HG03520 (cell line): ENCODE data around the gene FMOD.

Experiments used
- ATAC-seq: cut with Tn5 transposase; IDR thresholded peaks from one replicate; pipeline ENCODE4 v1.9.1; 2021; ENCODE audit warnings: mild to moderate bottlenecking, moderate library complexity; ENCODE audit not compliant: unreplicated experiment

FMOD gene

DNA sequence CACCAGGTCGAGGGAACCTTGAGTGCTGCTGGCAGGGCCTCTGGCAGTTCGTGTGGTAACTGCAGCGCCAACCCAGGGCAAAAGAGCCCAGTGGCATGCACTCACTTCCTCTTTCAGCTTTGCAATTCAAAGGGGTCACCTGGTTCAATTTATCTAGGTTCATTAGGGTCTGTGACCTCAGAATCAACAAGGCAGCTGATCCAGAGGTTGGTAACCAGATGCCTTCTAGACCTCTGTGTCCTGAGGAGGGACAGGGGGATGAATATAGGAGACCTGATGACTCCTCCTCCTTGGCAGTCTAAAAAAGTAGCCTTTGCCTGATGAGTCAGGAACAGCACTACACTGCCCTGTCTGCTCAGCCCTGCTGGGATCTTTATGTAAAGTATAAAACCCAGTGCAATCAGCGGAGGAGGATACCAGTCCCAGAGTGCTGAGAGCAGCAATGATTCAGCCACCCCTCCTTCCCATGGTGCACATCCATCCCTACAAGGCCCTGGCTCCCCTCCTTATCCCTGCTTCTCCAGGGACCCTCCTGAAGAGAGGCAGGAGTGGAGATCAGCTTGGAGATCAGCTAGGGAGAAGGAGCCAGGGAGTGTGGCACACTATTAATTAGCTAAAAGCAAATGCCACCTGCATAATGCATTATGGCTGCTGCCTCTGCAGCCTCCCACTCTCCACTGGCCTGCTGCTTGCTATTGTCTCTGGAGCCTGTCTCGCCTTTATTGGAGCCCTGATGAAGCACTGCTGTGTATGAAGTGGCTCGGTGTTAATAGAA is 11.2 kb upstream of the FMOD start:
- ATAC-seq, result no peak

DNA sequence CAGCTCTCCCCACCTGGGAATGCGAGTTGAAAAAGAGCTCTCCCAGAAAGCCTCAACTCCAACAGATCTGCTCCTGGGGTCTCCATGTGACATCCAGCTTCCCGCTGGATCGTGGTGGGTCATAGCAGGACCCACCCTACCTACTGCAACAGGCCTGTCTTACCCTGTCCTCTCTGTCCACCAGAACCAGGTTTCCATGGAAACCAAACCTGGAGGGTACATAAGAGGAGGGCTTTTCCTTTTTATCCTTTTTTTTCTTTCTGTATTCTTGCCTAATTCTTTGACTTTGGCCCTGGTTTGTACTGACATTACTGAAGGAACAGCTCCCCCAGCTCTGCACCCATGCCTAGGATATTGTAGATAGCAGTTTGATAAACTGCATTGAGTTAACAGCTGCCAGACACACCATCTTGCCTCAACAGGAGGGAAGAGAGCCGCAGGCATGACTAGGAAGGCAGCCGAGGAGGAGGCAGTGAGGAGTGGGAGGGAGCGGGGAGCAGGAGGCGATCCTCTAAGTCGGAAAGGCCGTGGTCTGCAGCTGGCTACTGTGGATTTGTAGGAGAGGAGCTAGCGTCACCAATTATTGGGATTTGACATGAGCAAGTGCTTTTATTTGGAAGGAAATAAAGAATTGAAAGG is 9.7 kb upstream of the FMOD start:
- no peak for ATAC-seq

DNA sequence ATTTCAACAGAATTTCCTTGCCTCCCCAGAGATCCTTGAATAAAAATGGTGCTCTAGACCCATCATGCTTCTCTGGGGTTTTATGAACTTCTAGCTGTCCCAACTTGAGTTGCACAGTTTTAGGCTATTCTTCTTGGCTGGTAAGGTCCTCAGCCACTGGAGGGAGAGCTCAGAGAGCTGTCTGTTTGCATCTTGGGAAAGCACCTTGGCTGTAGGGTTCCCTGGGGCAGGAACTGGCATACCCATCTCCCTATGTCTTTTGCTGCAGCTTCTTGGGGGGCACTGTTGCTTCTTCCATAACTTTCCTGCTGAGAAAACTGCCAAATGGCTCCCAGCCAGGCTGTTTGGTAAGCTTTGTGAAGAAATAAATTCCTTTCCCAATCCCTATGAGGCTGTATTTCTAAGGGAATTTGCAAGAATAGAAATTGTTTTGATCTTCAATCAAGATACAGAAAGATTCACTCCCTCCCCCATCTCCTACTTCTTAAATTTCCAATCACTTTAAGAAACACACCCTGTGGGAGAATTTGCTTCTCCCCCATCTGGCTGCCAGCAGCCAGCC is 8.2 kb upstream of the FMOD start:
- no peak for ATAC-seq

DNA sequence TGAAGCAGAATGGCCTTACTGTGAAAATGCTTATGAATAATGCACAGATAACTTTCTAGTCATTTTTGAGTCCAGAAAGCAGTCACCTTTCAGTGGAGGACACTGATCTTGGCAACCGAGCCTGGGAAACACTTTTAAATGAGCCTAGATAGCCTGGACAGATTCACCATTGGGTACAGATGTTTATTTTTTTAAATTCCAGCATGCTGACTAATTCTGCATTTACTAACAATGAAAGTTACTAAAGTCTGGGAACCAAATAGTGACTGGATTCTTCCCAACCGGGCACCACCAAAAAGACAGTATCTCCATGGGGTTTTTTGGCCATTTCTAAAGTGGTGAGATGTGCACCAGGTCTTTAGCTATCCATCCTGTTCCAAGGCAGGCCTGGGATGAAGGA is 3.3 kb upstream of the FMOD start:
- no peak for ATAC-seq

DNA sequence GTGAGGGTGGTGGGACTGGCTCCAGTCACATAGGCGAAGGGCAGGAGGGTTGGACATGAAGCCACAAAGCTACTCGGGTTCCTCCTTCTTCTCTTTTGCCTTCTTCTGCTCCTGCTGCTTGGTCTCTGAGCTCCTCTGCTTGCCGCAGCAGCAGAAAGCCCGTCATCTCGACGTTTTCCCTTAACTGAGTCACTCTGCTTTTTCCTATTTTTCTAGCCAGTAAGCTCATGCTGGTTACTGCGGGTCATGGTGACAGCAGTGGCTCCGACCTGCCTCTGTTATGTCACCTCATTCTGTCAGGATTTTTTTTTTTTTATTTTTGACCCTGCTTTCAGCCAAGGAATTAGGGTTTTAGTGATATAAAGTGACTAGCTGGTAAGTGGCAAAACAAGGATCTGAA is 2.6 kb upstream of the FMOD start:
- no peak for ATAC-seq

DNA sequence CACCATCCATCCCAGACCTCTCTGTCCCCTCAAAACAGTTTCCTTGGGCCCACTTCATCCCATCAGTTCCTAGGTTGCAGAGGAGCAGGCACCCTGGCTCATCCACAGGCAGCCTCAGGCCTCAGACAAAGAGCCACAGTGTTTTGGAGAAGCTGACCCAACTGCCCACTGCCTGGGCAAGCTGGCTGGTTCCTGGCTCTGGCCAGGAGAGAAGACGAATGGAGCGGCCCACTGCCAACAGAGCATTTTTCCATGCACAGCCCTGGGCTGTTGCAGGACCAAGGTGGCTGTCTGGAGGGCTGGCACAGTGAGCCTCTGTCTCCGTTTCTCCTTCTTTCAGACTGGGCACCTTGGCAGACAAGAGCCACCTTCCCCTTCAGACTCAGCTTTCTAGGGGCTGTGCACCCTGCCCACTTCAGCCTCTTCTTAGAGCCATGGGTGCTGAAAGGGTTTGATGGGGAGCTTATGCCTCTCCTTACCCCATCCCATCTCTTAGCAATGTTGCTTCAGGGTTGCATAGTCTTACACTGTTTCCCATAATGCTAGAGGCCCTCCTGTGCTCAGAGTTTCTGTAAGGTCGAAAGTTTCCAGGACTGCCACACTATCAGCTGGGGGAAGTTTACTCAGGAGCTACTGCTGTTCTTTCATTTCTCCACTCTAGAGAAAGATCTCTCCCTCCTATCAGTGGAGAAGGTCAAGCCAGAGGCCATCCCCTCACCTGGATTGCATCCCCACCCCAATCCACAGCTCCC is 973 bp downstream of the FMOD start:
- no peak for ATAC-seq

DNA sequence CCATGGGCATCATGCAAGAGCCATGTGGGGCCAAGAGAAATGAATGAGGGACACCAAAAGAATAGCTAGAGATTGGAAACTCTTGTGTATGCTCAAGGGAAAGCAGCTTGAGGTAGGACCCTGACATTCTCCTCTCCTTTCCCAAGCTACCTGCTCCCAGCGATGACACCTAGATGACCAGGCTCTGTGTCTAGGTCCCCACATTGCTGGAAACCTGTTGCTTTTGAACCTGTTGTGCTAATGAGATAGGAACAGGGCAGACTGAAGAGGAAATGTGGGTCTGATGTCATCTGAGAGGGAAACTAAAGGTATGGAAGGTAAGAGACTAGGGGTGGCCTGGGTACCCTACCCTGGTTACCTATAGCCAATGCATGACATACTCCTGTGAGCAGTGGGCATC is 1.8 kb downstream of the FMOD start:
- ATAC-seq, result no peak

- no peak for ATAC-seq
Measured at GRCh38 chr1:203346769-203347102, 4.2 kb downstream of the FMOD start.

DNA sequence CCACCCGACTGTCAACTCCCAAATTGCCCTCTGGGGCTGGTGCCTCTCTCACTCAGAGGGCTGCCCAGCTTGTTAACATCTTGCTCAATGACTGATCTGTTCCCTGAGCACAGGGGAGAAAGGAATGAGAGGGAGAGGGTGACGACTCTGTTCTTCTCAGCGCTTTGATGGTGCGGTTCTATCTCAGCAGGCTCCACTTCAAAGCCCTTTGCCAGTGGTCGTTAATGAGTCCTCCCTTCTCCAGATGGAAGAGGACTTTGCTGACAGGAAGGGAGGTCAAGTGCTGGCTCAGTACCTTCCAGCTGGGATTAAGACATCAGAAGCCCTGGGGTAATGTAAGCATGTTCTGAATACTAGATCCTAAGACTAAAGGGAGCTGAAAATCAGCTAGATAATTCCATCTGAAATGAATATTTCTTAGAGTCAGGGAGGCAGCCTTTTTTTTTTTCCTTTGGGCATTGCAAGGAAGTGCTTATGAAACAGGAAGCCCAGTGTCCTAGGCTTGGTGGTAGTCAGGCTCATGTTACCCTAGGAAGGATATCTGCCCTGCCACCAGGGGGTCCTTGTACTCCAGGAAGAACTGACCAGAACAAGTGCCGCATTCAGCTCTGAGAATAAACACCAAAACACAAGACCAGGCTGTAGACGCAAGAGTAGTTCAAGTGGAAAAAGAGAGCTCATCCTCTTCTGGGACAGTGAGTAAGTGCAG is 4.7 kb downstream of the FMOD start:
- ATAC-seq, result no peak

GRCh38 chr1:203343956-203344754 is 6.8 kb downstream of the FMOD start:
- no peak for ATAC-seq

DNA sequence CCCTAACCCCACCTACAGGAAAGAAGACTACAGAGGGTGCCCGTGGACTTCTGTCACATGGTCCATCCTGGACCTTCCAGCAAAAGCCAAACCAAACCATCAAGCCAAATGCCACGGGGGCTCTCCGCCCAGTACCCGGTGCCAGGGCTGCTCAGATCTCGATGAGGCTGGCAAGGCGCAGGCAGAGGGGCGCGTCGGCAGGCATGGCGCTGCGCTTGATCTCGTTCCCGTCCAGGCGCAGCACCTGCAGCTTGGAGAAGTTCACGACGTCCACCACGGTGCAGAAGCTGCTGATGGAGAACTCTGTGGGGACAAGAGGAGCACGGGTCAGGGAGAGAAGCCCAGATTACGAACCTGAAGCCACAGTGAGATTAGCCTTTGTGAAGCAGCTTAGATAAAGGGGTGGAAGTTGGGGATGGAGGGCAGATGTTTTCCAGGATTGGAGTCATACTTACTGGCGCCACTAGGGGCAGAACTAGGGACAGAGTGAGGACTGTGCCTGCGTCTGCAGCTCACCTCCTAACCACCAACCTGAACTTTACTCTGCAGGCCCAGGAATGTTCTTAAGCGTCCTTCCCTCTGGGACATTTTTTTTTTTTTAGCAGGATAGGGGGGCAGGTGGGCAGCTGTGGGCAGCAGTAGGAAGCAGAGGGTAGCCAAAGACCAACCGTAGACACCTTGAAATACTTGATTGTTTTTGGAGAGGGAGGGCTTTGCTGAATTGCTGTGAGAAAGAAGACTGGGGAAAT is 8.6 kb downstream of the FMOD start:
- no peak for ATAC-seq

GRCh38 chr1:203340112-203340790 is 10.7 kb downstream of the FMOD start:
- peak; percentile 56 for ATAC-seq

GRCh38 chr1:203338335-203339036 is 12.4 kb downstream of the FMOD start:
- ATAC-seq, result no peak

DNA sequence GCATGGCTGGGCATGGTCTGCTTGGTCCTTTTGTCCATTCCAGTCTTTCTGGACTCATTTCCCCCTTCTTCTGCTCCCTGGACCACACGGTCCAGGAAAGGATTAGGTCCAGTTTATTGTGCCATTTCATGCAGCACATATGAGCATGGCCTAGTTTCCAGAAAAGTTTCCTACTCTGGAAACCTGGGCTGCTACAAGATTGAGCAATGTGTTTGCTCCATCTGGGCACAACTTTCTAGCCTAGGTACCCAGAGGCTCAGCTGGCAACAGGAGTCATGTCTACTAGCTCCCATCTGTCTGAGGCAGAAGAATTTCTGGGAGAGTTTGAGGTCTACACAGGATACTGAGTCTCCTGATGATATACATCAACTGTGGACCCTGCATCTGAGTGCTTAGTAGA is 14.8 kb downstream of the FMOD start:
- no peak for ATAC-seq

- no peak for ATAC-seq
Measured at GRCh38 chr1:203335503-203335902, 15.4 kb downstream of the FMOD start.

- no peak for ATAC-seq
Measured at GRCh38 chr1:203331224-203331623, 19.7 kb downstream of the FMOD start.

GRCh38 chr1:203328714-203329122 is 22.2 kb downstream of the FMOD start:
- ATAC-seq, result no peak

DNA sequence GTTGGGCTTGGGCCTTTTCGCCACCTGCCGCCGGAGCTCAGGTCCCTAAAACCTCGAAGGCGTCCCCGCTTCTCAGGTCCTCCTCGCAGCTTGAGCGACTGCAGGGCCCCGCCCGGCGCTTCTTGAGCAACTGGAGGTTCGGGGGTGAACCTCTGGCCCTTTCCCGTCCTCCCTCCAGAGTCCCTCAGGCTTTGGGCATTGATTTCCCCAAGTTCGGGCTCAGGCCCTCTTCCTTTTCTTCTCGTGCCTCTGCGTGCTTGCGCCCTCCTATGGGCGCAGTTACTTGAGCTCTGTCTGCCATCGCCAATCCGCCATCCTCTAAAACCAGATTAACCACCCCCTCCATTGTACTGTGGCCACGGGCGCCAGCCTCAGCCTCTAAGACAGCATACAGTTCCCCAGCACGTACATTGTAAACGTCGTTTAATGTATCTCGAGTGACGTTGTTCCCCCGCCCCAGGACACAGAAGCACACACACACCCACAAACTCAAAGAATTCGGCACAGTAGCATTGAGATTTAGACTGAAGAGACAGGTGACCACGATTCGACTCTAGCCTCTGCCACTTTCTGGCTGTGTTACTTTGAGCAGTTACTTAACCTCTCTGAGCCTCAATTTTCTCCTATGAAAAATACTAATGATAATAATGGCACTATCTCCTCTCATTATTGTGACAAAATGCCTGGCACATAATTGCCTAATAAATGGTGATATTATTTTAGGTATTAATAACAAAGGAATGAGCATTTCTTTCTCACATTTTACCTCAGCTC is 23.1 kb downstream of the FMOD start:
- ATAC-seq, result peak; percentile 19
